Stimulated activated CD8-positive, alpha-beta memory T cell treated with anti-CD3 and anti-CD28 coated beads, Interleukin-7, amount 100 ng/mL, for 24 hours (primary cell): ENCODE results near the gene TCP11L2.
"Not testable (repeated sequence)": the region's sequence is repeated elsewhere in the genome, so short reads cannot be mapped to it uniquely, and the experiment has no call there.

Experiments used
- DNase-seq: peaks from one replicate; pipeline ENCODE4 v3.0.0-alpha.2; 2020; ENCODE audit warnings: low read depth

TCP11L2 gene

DNA sequence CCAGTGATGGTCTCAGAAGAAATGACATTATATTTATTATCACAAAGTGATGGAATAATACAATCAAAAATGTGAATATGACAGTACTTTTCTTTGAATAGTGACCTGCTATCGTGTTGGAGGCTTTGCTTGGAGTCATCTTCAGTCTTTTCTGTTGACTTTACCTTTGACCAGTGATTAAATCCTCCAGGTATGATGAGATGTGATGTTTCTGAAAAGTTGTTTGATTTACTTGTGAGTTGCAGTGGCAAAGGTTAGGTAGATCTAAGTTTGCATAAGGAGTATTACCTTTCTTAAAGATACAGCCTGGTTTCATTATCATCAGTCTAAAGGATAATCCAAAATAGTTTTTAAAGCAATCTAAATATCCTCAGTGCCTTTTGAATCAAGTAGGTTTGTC lies 4.6 kb downstream of the TCP11L2 start:
- DNase-seq: no peak

DNA sequence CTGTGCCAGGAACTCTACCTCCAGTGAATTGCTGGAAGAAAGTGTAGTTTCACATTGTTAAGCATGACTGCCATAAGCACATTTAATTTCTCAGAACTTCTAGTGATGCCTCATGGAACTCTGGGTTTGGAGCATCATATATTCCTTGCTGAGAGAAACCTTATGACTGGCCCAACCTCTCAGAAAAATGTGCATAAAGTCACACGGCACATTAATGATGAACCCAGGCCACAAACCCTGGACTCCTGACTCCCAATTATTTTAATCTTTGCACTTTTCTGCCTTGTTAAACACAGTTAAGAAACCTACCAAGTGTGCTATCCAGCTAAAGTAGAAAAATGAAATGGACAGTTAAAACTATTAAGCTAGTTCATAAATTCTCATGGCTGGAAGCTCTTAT lies 5.6 kb downstream of the TCP11L2 start:
- DNase-seq: no peak

DNA sequence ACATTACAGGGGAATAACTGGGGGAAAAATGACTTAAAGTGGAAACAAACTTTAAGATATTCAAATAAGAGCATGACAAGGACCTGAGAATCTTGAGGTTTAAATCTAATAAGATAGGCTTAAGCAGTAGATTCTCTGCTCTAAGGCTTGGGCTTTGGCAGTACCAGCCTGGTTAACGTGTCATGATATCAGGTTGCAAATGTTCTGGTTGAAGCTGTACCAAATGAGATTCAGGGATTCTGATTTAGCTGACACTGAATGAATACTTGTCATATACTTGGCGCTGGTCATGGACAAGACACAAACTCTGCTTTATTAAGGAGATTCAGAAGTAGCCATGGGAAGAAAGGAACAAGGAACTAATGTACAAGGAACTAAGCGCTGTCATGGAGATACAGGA lies 6.1 kb downstream of the TCP11L2 start:
- no peak for DNase-seq

DNA sequence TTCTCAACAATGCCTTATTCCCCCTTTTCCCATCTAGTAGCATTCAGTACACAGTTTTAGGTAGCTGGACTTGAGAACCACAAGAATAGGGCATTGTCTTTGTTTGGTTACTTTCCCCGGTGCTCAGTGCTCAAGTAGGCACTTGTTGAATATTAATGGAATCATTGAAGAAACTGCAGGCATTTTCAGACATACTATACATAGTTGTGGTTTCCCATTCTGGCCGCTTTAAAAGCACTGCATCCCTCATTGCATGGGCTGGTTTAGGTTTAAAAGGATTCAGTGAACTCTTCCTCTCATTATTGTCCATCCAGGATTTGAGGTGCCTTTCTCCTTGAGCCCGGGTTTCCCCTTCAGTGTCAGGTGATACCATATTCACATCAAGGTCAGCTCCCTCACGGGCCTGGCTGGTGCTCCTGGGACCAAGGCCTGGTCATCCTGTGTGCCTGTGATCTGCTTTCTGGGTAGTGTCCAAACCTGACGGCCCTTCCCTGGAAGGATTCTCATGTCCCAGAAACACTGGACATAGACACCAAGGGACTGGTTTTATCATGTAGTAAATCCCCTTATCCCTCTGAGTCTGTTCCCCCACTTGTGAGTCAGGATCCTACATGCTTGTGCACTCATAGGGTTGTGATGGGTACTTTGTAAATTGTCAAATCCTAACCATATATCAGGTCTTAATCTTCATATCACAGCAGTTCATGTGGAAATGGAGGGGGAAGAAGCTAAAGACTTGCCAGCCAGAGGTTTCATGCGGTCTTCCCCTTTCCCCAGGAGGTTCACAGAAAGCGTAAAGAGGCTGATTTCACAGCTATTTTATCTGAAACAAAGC lies 7.4 kb downstream of the TCP11L2 start:
- DNase-seq: no peak

DNA sequence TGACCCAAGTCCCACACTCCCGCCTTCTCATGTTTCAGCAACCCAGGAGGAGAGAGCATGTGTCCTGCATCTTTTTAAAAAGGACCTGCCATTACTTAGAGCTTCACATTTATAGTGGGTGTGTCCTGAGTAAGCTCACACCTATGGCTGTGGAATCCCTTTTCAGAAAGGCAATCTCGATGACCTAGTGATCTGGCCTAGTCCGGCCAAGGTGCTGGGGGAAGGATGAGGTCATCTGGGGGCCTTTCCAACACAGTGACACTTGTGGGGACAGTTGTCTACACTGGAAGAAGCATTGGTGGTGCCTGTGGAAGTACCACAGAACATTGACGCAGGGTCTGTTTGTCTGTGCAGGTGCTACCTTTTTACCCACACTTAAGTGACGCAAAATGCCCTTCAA lies 8.2 kb downstream of the TCP11L2 start:
- no peak for DNase-seq

DNA sequence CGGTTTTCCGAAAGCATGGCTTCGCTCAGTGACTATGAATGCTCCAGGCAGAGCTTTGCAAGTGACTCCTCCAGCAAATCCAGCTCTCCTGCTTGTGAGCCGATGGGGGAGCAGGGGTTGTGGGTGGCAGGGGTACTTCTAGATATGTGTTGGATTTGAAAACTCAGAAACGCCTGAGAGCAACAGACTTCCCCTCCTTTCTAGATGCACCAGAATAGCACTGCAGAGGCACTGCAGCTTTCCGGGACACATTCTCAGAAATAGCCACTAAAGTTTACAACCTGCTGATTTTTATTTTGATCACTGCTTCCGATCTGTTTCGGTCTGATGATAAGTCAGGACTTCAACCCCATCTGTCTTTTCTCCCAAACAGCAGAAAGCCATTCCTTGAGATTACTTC lies 8.6 kb downstream of the TCP11L2 start:
- no peak for DNase-seq

DNA sequence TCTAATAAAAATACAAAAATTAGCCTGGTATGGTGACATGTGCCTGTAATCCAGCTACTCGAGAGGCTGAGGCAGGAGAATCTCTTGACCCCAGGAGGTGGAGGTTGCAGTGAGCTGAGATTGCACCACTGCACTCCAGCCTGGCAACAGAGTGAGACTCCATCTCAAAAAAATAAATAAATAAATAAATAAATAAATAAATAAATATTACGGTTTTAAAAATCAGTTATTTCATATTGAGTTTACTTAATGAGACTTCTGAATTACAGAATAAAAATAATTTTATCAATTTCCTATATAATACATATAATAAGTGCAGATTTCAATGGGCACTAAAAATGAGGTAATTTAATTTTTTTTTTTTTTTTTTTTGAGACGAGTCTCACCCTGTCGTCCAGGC lies 10.9 kb downstream of the TCP11L2 start:
- not testable (repeated sequence) for DNase-seq

DNA sequence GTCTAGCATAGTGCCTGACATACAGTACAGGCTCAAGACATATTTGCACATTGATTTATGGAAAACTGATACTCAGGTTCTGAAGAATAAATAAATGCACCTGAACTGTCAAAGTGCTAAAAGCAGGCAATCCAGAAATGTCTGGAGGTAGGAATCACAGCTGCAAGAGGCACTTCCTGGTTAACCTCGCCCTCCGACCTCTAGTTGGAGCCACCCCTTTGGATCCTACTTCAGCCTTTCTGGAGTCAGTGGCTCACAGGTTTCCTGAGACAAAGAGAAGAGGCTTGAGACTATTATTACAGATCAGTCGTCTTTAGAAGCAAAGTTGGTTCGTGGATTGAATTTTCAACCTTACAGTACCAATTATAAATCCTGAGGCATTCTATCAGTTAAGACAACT lies 13.0 kb downstream of the TCP11L2 start:
- no peak for DNase-seq

DNA sequence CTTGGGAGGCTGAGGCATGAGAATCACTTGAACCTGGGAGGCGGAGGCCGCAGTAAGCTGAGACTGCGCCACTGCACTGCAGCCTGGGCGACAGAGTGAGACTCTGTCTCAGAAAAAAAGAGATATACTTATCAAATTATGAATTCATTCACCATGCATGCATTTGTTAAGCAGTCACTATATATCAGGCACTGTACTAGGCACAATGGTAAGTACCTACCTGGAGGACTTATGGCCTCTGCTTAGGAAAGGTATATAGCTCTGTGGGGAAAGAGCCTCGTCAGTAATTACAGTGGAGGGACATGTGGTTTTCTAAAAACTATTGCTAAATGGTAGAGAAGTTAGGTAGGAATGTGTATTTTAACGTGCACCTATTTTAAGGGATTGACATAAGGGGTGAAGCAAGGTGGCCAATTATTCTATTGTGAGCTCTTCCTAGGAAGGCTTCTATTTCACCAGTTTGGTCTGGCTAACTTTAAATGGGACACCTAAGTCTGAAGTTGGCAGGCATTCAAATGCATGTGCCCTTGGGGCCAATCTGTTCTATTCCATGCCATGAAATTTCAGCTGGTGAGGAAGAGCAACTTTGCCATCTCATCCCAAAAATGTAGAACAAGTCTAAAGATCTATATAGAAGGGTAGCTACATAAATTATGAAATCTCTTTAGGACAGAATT lies 15.0 kb downstream of the TCP11L2 start:
- DNase-seq: no peak

DNA sequence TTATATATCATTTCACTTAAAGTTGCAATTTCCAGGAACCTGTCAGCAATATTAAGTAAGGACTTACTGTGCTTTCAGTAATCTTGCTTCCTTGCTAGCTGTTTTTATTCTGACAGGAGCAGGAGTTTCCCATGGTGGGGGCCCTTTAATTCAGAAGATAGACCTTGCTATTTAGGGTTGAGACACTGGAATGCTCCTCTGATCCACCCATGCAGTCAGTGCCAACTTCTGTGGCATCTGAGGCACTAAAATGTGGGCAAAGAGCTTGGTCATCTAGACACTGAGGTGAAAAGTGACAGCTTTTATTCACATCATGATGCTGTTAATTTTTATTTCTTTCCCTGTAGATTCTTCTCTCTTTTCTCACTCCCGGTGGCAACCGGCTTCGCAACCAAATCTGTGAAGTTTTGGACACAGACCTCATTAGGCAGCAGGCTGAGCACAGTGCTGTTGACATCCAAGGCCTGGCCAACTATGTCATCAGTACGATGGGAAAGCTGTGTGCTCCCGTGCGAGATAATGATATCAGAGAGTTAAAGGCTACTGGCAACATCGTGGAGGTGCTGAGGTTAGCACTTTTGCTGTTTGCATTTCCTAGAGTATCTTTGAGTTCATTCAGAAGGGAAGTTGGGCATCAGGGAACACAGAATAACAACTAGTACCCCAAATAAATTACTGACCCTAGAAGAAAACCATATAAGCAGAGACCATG lies 18.8 kb downstream of the TCP11L2 start:
- DNase-seq: no peak

DNA sequence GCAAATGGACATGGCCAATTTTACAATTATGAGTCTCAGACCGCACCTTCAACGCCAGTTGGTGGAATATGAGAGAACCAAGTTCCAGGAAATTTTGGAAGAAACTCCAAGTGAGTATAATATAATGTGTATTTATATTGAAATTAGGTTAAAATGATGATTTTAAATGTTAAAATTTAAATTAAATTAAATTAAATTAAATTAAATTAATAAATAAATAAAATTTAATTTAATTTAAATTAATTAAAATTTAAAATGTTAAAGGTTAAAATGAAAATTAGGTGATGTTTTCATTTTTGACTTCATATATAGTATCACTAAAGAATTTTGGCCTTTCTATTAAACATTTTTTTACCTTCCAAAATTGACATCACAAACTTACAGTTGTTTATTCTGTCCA lies 21.0 kb downstream of the TCP11L2 start:
- DNase-seq: no peak

DNA sequence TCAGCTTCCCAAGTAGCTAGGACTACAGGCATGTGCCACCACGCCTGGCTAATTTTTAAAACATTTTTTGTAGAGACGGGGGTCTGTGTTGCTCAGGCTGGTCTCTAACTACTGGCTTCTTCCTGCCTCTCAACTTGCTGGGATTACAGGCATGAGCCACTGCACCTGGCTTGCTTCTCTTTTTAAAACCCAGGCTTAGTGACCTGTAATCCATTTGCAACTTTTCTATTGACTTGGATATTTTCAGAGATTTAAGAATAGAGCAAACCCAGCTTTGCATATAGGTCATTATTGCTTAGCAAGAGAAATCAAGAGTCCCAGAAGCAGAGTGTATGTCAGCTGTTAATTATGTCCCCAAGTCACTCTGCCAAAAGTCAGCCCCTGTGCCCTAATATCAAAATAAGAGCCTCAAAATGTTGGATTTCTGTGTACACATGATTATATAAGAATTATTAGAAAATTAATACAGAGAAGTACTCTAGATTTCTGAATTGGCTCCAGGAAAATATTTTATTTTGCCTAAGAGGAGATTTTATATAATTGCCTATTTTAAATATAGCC lies 24.9 kb downstream of the TCP11L2 start:
- no peak for DNase-seq

DNA sequence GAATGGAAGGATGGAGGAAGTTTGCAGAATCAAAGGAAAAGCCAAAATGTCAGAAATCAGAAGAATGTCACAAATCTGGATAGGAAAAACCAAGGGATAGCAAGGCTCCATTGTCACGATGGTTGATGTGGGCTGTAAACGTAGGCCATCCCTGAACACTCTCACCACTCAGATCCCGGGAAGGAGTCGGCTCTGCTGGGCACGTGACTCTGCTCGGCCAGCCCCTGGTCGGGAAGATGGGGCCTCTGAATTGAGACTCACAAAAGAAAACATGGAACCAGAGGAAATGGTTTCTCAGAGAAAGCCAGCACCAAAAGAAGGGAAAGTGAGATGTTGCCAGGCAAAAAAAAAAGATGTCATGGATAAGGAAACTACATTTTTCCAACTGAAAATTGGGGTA lies 26.2 kb downstream of the TCP11L2 start:
- DNase-seq: no peak

DNA sequence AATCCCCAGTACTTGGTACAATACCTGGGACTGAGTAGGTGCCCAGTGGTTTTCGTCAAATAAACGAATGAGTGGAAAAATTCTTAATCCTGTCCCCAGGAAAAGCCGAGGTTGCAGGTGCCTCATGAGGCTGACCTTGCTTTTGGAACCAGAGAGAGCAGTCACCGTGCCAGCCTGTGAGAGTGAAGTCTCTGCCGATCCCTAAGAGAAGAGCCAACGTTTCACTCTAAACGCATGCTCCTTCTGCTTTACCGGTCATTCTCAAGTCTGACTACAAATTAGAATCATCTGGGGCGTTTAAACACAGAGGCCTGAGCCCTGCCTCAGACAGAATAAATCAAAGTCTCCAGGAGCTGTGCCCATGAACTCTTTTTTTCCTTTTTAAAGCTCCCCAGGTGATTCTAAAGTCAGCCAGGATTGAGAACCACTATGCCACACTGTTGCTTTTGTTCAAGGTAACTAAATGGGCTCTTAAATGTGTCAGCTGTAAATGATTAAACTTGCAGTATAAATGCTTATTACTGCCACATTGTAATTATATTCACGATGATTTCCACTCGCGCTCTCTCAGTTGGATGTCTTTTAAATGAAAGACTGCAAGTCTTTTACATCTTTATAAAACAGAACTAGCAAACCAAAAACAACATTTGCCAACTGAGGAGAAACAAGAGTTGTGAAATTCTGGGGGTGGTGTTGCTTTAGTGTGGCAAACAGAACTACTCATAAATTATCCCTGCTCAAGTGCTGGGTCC lies 26.9 kb downstream of the TCP11L2 start:
- DNase-seq: no peak

DNA sequence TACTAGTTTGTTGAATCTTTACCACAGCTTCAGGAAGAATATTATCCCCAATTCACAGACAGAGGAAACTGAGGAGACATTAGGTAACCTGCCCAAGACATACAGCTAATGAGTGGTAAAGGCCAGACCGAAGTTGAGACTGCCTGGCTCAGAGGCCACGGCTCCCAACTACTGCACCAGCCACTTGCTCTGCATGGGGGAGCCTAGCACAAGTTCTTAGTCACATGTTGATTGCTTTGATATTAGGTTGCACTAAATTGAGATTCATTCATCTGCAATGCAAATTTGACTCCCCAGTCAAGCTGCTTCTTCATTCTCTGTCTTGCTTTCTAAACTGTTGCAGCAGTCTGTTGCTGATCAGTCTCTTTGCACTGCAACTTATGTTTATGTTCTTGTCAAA lies 29.1 kb downstream of the TCP11L2 start:
- no peak for DNase-seq

DNA sequence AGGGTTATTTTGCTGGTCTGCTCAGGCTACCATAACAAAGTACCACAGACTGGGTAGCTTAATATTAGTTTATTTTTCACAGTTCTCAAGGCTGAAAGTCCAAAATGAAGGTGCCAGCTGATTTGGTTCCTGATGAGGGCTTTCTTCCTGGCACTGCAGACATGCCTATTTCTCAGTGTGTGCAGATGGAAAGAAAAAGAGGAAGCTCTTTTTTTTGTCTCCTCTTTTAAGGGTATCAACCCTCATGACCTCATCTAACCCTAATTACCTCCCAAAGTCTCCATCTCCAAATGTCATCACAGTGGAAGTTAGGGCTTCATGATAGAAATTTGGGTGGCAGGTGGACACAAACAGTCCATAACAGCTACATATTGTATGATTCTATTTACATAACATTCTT lies 30.0 kb downstream of the TCP11L2 start:
- no peak for DNase-seq

DNA sequence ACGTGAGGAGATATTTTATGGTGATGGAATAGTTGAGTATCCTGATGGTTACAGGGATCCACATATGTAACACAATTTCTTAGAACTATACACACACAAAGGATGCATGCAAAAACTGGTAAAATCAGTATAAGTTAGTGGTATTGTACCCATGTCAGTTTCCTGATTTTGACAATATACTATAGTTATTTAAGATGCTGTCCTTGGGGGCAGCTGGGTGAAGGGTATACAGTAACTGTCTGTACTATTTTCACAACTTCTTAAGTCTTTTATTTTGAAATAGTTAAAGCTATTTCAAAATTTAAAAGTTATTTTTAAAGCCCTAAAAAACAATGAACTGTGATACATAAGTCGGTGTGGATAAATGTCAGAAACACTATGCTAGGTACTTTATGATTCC lies 30.5 kb downstream of the TCP11L2 start:
- no peak for DNase-seq

DNA sequence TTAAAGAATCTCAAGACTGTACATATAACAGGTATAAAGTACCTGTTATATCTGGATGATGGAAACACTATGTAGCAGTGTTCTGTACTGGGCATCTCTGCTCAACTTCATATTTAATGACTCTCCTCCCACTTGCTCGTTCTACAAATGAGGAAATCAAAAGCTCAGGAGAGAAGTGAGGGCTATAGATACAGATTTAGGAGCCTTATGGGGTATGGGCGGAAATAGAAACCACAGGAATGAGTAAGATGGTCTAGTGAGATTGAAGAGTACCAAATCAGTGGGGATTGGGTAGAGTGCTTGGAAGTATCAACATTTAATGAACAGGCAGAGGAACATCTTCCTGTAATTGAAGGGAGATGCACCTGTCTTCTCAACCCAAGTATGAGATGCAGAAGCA lies 31.2 kb downstream of the TCP11L2 start:
- DNase-seq: no peak

DNA sequence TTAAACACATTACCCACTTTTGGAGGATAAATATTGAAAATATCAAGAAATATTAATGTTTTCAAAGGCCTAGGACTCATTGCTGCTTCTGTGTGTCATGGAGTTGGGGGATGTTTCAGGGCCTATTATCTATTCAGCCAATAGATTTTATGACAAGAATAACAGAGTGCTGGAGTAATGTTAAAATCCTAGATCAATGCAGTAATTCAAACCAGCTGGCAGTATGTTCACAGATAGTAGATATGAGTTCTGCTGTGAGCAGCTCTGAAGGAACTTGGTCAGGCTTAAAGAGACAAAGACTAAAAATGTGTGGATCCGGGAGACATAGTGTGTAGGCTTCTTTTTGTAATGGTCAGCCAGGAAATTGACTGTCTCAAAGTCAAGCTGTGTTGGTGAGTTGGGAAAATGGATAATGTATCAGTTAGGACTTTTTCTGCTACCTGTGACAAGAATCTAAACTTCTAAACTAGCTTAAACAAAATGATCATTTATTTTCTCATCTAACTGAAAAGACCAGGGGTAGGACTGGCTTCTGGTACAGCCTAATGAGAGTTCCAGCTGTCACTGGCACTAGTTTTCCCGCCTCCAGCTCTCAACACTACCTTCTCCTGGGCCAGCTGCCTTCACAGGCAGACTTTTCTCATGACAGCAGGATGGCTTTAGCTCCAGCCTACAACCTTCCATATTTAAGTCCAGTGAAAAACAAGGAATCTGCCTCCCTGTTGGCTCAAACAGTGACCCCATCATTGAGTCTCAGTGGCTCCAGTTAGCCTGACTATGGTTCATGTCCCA lies 38.7 kb downstream of the TCP11L2 start:
- DNase-seq: no peak

DNA sequence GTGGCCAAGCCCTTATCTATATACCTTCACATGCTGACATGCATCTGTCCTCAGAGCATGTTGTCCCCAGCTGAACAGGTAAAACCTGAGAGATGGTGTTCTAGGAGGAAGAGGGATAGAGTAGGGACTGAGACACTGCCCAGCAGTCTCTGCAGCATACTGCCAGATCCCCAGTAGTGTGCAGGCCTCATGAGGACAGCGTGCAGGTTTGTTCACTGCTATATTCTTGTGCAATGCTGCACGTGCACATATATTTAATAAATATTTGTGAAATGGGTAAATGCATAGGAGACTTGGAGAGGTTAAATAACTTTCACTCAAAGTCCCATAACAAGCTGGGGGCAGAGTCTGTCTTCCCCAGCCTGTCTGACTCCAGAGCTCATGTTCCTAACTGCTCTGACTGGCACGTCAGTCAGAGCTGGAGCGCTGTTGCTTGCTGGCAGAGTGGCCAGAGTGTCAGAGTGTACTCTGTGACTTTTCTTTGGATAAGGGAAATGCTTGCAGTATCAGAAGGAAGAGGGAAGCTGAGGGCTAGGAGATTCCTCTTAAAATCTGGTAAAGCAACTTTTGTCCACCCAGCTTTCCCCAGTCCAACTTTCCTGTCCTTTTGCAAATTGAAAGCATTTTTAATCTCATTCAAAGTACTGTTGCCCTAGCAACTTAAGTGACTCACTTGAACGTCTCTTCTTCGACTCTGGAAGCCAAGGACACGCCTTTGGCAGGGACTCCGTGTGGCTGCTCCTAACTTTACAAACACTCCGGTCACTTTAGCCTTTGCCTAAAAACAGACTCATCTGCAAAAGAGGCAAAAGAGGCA lies 40.1 kb downstream of the TCP11L2 start:
- no peak for DNase-seq

DNA sequence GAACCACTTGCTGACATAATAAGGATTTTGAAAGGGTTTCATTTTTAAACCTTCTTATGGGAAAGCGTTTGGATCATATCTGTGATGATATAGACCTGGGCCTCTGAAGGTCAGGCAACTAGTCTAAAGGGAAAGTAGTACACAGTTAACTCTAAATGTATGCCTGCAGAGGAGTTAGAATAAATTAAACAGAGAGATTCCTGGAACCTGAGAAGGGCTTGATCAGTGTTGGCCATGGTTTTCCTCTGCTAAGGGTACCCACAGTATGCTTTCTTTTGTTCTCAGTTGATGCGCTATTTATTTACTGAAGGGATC lies 40.6 kb downstream of the TCP11L2 start:
- DNase-seq: no peak
